Brain microvascular endothelial cell (primary cell): ENCODE results near the gene CLASP2.

Source experiments
- DNase-seq: peaks from one replicate; pipeline ENCODE4 v3.0.0-alpha.2; 2020
- H3K27ac ChIP-seq: fragments of 250-450 bp; sonication (Bioruptor Pico); 2 replicates; pipeline ENCODE4 v1.5.1; 2020; ENCODE audit warnings: mild to moderate bottlenecking, moderate library complexity
- H3K27me3 ChIP-seq: fragments of 250-450 bp; sonication (Bioruptor Pico); replicated peaks from 2 replicates; pipeline ENCODE4 v1.5.1; 2020; ENCODE audit warnings: mild to moderate bottlenecking
- H3K36me3 ChIP-seq: fragments of 250-450 bp; sonication (Bioruptor Pico); replicated peaks from 2 replicates; pipeline ENCODE4 v1.5.1; 2020; ENCODE audit warnings: mild to moderate bottlenecking
- H3K4me3 ChIP-seq: 2 replicates; pipeline ENCODE4 v1.5.1; 2011; ENCODE audit warnings: low read depth, mild to moderate bottlenecking, control low read depth, low read length, moderate library complexity
- in situ Hi-C: cut with HindIII; loops from 2 replicates; pipeline ENCODE4 v1.10.0; 2017; ENCODE audit warnings: low sequenced_read_pairs, low pct_ligation_motif_present
- TF ChIP-seq, protein P1 (sequence below): IDR thresholded peaks from 2 replicates; pipeline ENCODE4 v1.5.1; 2011; ENCODE audit warnings: low read depth, mild to moderate bottlenecking, moderate library complexity, low read length, control low read depth, inconsistent platforms; ENCODE audit errors: missing control alignments

Gene CLASP2

DNA sequence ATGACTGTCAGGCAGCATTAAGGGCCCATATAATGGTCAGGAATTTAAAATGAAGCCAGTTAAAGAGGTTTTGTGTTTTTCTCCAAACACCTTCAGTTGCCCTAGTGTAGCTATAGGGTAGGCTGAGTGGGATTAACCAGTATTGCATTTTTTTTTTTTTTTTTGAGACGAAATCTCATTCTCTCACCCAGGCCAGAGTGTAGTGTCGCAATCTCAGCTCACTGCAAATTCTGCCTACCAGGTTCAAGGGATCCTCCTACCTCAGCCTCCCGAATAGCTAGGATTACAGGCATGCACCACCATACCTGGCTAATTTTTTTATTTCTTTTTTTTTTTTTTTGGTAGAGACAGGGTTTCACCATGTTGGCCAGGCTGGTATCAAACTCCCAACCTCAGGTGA, 7.0 kb downstream of the CLASP2 start:
- TF ChIP-seq, protein P1, sequence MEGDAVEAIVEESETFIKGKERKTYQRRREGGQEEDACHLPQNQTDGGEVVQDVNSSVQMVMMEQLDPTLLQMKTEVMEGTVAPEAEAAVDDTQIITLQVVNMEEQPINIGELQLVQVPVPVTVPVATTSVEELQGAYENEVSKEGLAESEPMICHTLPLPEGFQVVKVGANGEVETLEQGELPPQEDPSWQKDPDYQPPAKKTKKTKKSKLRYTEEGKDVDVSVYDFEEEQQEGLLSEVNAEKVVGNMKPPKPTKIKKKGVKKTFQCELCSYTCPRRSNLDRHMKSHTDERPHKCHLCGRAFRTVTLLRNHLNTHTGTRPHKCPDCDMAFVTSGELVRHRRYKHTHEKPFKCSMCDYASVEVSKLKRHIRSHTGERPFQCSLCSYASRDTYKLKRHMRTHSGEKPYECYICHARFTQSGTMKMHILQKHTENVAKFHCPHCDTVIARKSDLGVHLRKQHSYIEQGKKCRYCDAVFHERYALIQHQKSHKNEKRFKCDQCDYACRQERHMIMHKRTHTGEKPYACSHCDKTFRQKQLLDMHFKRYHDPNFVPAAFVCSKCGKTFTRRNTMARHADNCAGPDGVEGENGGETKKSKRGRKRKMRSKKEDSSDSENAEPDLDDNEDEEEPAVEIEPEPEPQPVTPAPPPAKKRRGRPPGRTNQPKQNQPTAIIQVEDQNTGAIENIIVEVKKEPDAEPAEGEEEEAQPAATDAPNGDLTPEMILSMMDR = no peak
- in situ Hi-C loops = no loop called here

DNA sequence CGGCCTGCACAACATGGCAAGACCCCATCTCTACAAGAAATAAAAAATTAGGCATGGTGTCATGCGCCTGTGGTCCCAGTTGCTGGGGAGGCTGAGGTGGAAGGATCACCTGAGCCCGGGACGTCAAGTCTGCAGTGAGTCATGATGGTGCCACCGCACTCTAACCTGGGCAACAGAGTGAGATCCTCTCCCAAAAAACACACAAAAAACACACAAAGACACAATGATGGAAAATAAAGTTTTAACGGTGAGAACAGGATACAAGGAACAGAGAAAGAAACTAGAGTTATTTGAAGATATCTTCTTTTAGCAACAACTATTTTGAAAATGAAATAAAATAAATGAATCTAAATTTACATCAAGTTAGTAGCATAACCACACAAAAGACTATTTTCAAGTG, 12.0 kb downstream of the CLASP2 start:
- DNase-seq = no peak
- TF ChIP-seq, protein P1 = no peak
- in situ Hi-C loops = no loop called here
- H3K27ac ChIP-seq = no peak overlapping the region
- H3K27me3 ChIP-seq = no peaks in the 10 kb centered on the region
- H3K4me3 ChIP-seq = no peak overlapping the region
- no peaks in the 10 kb centered on the region for H3K36me3 ChIP-seq

More for the DNA sequence above, 7.0 kb downstream of the CLASP2 start:
- Histone ChIP-seq H3K27ac (no peak overlapping the region), H3K36me3 (no peaks in the 10 kb centered on the region), H3K4me3 (no peak overlapping the region), H3K27me3 (no peaks in the 10 kb centered on the region)
- no peak for DNase-seq

DNA sequence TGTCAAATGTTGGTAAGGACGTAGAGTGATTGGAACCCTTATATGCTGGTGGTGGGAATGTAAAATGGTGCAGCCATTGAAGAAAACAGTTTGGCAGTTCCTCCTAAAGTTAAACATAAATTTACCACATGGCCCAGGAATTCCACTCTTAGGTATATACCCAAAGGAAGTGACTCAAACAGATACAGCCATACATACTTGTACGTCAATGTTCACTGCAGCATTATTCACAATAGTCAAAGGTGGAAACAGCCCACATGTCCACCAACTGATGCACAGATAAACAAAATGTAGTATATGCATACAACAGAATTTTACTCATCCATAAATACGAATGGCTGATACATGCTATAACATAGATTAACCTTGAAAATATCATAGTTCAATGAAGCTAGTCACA, 13.2 kb downstream of the CLASP2 start:
- Histone ChIP-seq H3K36me3 (no peaks in the 10 kb centered on the region), H3K27me3 (no peaks in the 10 kb centered on the region), H3K4me3 (no peak overlapping the region), H3K27ac (no peak overlapping the region)
- in situ Hi-C loops = no loop called here
- TF ChIP-seq, protein P1 = no peak
- DNase-seq = no peak

DNA sequence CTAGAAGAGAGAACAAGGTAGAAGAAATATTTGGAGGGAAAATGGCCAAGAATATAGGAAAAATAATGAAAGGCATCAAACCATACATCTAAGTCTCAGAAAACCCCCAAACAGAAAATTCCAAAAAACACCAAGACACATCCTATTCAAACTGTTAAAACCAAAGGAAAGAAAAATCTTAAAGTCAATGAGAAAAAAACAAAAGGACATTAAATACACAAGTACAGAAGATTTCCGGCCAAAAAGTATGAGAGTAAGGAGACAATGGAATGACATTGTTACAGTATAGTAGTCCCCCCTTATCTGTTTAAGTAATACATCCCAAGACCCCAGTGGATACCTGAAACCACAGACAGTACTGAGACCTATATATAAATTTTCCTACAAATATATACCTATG, 18.8 kb downstream of the CLASP2 start:
- TF ChIP-seq, protein P1 = no peak
- in situ Hi-C loops = no loop called here
- Histone ChIP-seq H3K36me3 (no peaks in the 10 kb centered on the region), H3K27ac (no peak overlapping the region), H3K4me3 (no peak overlapping the region), H3K27me3 (no peaks in the 10 kb centered on the region)
- DNase-seq = no peak

DNA sequence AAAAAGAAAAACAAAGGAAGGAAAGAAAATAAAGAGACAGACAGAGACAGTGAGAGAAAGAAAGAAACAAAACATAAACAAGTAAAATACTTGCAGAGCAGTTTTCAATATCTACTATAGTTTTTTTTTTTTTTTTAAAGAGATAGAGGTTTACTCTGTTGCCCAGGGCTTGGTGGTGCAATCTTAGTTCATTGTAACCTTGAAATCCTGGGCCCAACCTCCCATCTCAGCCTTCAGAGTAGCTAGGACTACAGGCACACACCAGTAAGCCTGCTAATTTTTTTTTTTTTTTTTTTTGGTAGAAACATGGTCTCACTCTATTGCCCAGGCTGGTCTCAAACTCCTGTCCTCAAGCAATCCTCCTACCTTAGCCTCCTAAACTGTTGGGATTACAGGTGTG, 23.1 kb downstream of the CLASP2 start:
- no peak overlapping the region for H3K27ac ChIP-seq
- H3K4me3 ChIP-seq = no peak overlapping the region
- TF ChIP-seq, protein P1 = no peak
- in situ Hi-C loops = no loop called here
- no peaks in the 10 kb centered on the region for H3K27me3 ChIP-seq
- no peaks in the 10 kb centered on the region for H3K36me3 ChIP-seq
- no peak for DNase-seq

DNA sequence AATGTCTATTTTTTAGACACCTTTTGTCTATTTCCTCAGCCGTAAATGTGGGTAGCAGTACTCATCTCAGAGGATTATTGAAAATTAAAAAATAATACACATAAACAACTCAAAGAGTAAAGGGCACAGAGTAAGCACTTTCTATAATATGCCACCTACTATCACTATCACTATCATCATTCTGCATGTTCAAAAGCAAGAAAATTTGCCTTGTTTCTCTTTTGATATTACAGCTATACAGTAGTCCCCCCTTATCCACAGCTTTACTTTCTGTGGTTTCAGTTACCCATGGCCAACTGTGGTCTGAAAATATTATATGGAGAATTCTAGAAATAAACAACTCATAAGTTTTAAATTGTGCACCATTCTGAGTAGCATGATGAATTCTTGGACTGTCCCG, 27.7 kb downstream of the CLASP2 start:
- H3K36me3 ChIP-seq = no peaks in the 10 kb centered on the region
- no peak overlapping the region for H3K4me3 ChIP-seq
- no peak overlapping the region for H3K27ac ChIP-seq
- no peak for DNase-seq
- no peaks in the 10 kb centered on the region for H3K27me3 ChIP-seq
- in situ Hi-C loops = no loop called here
- TF ChIP-seq, protein P1 = no peak
